ENCODE measurements around the gene CCDC33. TPM values are rescaled to one million over a fixed set of nuclear protein-coding genes. Genes with fewer than 3 reads are reported as not detected.

The CCDC33 gene
- total and polyA plus RNA-seq, 2 donors (not counting 3 experiments of a cell fraction or from before 2014, with no cell fraction given): not detected

DNA sequence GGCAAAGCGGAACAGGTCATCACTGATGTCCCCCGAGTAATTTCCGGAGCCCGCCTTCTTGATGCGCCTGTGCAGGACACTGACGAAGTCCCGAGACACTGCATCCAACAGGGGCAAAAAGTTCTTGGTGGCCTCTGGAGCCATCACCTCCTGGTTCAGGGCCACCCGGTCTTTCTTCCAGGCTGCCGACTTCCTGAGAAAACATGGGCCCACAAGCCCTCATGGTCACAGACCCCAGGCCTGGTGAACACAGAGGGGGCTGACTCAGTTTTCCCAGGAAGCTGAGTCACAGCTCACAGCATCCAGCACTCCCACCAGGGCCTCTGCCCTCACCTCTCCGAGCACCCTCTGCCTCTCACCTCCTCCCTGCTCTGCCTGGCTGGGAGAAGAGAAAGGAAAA is 108.9 kb downstream of the CCDC33 start:
- no peak overlapping the region for H3K9ac ChIP-seq (replicated peaks; ENCODE audit: extremely low read depth, insufficient read depth, low read length)
- H3K27me3 ChIP-seq (ENCODE audit: control insufficient read depth in 2 of 2, insufficient read depth in 2 of 2, low read length in 2 of 2): no peaks in the 10 kb centered on the region
- TF ChIP-seq EZH2 (IDR thresholded peaks at IDR 0.05; ENCODE audit: borderline replicate concordance, low read depth, low read length, severe bottlenecking) (no peak), JUN (IDR thresholded peaks at IDR 0.05; ENCODE audit: borderline replicate concordance, insufficient read depth, insufficient read length, low read depth) (peak; percentile 30), FOS (IDR thresholded peaks at IDR 0.05; ENCODE audit: borderline replicate concordance, insufficient read depth, low read length) (peak; percentile 52)
- TF ChIP-seq, protein P1, sequence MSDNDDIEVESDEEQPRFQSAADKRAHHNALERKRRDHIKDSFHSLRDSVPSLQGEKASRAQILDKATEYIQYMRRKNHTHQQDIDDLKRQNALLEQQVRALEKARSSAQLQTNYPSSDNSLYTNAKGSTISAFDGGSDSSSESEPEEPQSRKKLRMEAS (IDR thresholded peaks at IDR 0.05; ENCODE audit: insufficient read depth, insufficient read length): no peak
- DNase-seq (ENCODE audit: low read depth, low spot score): peak; percentile 50
- dilution Hi-C loops (cut with MboI; ENCODE audit: extremely low pct_ligation_motif_present, low sequenced_read_pairs) (no loop called here), intact Hi-C loops (cut with micrococcal nuclease) (no loop called here)
- no peaks in the 10 kb centered on the region for H3K9me3 ChIP-seq (replicated peaks; ENCODE audit: control insufficient read depth, insufficient read depth, low read length)
- BruUV-seq (replicated peaks): no TSS peak
- no peak overlapping the region for H3K4me3 ChIP-seq (replicated peaks in 1 of 3; ENCODE audit: insufficient read depth in 1 of 3, low read depth in 1 of 3, low read length in 3 of 3)
- peak; percentile 75 for FAIRE-seq
- no peaks in the 10 kb centered on the region for H3K79me2 ChIP-seq (ENCODE audit: control insufficient read depth, insufficient read depth, low read length)
- H3K36me3 ChIP-seq (ENCODE audit: control insufficient read depth in 2 of 2, extremely low read depth in 1 of 2, insufficient read depth in 2 of 2, low read length in 2 of 2): no peaks in the 10 kb centered on the region
- peaks cover 11% of the 10 kb centered on the region for H3K4me1 ChIP-seq (ENCODE audit: control insufficient read depth, extremely low read depth, insufficient read depth, low read length)
- no peaks in the 10 kb centered on the region for H3K9me1 ChIP-seq (replicated peaks; ENCODE audit: control insufficient read depth, extremely low read depth, insufficient read depth, low read length)
- H4K20me1 ChIP-seq (replicated peaks; ENCODE audit: control insufficient read depth, extremely low read depth, insufficient read depth, low read length): no peaks in the 10 kb centered on the region
- peak overlapping the region; percentile 35 for H3K4me2 ChIP-seq (ENCODE audit: insufficient read depth, low read length)
- H2AFZ ChIP-seq (ENCODE audit: low read depth, low read length): peak overlapping the region; percentile 33
- CTCF ChIA-PET: interaction anchor here (1.2 kb wide), 1 partner anchor 24 kb away, joined by 3 read pairs; no protein-coding TSS in a partner anchor
- POLR2A ChIA-PET: interaction anchor here (0.5 kb wide), 1 partner anchor 1223 kb away, joined by 5 read pairs; no protein-coding TSS in a partner anchor
- no peak overlapping the region for H3K27ac ChIP-seq (ENCODE audit: insufficient read depth, low read depth, low read length)

DNA sequence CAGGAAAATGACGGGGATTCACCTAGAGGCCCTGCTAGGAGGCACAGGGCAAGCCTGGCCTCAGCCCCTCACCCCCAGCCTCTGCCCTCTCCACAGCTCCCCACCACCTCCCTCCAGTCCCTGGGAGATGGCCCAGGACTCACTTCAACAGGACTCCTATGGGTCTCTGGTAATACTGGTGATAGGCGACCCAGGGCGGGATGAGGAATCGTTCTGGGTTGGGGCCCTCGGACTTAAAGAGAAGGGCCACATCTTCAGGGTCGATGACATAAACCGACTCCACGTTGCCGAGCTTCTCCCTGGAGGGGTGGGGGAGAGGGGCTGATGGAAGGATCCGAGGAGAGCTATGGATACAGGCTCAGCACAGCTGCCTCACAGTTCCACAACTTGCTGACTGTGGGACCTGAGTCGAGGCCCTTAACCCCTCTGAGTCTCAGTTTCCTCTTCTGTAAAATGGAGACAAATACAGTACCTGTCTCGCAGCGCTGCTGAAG is 111.7 kb downstream of the CCDC33 start:
- Histone ChIP-seq H2AFZ (ENCODE audit: low read depth, low read length) (no peak overlapping the region), H3K4me2 (ENCODE audit: insufficient read depth, low read length) (no peak overlapping the region), H3K27ac (ENCODE audit: insufficient read depth, low read depth, low read length) (no peak overlapping the region), H3K9me1 (replicated peaks; ENCODE audit: control insufficient read depth, extremely low read depth, insufficient read depth, low read length) (no peaks in the 10 kb centered on the region), H4K20me1 (replicated peaks; ENCODE audit: control insufficient read depth, extremely low read depth, insufficient read depth, low read length) (no peaks in the 10 kb centered on the region), H3K4me3 (replicated peaks in 1 of 3; ENCODE audit: insufficient read depth in 1 of 3, low read depth in 1 of 3, low read length in 3 of 3) (no peak overlapping the region), H3K4me1 (ENCODE audit: control insufficient read depth, extremely low read depth, insufficient read depth, low read length) (peaks cover 11% of the 10 kb centered on the region), H3K79me2 (ENCODE audit: control insufficient read depth, insufficient read depth, low read length) (no peaks in the 10 kb centered on the region), H3K27me3 (ENCODE audit: control insufficient read depth in 2 of 2, insufficient read depth in 2 of 2, low read length in 2 of 2) (peaks cover 0 to 4% of the 10 kb centered on the region in 2 experiments), H3K9me3 (replicated peaks; ENCODE audit: control insufficient read depth, insufficient read depth, low read length) (no peaks in the 10 kb centered on the region), H3K36me3 (ENCODE audit: control insufficient read depth in 2 of 2, extremely low read depth in 1 of 2, insufficient read depth in 2 of 2, low read length in 2 of 2) (no peaks in the 10 kb centered on the region), H3K9ac (replicated peaks; ENCODE audit: extremely low read depth, insufficient read depth, low read length) (no peak overlapping the region)
- ChIA-PET POLR2A (no interaction called here), CTCF (no interaction called here)
- DNase-seq (ENCODE audit: low read depth, low spot score) (no peak), FAIRE-seq (no peak)
- BruUV-seq (replicated peaks): no TSS peak
- intact Hi-C loops (cut with micrococcal nuclease) (no loop called here), dilution Hi-C loops (cut with MboI; ENCODE audit: extremely low pct_ligation_motif_present, low sequenced_read_pairs) (no loop called here)
- no peak for TF ChIP-seq GATA2 (IDR thresholded peaks at IDR 0.05; ENCODE audit: insufficient read depth, insufficient read length, low read depth, low read length)
- no peak for TF ChIP-seq FOS (IDR thresholded peaks at IDR 0.05; ENCODE audit: borderline replicate concordance, insufficient read depth, low read length)
- no peak for TF ChIP-seq MYC (IDR thresholded peaks at IDR 0.05; ENCODE audit: low read depth, low read length)
- TF ChIP-seq POLR2A (IDR thresholded peaks at IDR 0.05; ENCODE audit: low read depth, low read length): no peak
- TF ChIP-seq, protein P2, sequence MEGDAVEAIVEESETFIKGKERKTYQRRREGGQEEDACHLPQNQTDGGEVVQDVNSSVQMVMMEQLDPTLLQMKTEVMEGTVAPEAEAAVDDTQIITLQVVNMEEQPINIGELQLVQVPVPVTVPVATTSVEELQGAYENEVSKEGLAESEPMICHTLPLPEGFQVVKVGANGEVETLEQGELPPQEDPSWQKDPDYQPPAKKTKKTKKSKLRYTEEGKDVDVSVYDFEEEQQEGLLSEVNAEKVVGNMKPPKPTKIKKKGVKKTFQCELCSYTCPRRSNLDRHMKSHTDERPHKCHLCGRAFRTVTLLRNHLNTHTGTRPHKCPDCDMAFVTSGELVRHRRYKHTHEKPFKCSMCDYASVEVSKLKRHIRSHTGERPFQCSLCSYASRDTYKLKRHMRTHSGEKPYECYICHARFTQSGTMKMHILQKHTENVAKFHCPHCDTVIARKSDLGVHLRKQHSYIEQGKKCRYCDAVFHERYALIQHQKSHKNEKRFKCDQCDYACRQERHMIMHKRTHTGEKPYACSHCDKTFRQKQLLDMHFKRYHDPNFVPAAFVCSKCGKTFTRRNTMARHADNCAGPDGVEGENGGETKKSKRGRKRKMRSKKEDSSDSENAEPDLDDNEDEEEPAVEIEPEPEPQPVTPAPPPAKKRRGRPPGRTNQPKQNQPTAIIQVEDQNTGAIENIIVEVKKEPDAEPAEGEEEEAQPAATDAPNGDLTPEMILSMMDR (IDR thresholded peaks at IDR 0.05; ENCODE audit: extremely low read depth in 1 of 2, insufficient read depth in 1 of 2, low read depth in 1 of 2, low read length in 2 of 2): no peak
- TF ChIP-seq, protein P1 (IDR thresholded peaks at IDR 0.05; ENCODE audit: insufficient read depth, insufficient read length): no peak
- no peak for TF ChIP-seq EZH2 (IDR thresholded peaks at IDR 0.05; ENCODE audit: borderline replicate concordance, low read depth, low read length, severe bottlenecking)
- TF ChIP-seq JUN (IDR thresholded peaks at IDR 0.05; ENCODE audit: borderline replicate concordance, insufficient read depth, insufficient read length, low read depth): no peak
- no peak for TF ChIP-seq POLR2AphosphoS5 (IDR thresholded peaks at IDR 0.05; ENCODE audit: insufficient read depth, low read depth, low read length)

Data from endothelial cell of umbilical vein (primary cell).